ENCODE data around the gene GRB7. TPM values are rescaled to one million over a fixed set of nuclear protein-coding genes. Genes with fewer than 3 reads are reported as not detected.

GRB7 gene
- polyA plus RNA-seq, 1 donor from 2014 or later: not detected

DNA sequence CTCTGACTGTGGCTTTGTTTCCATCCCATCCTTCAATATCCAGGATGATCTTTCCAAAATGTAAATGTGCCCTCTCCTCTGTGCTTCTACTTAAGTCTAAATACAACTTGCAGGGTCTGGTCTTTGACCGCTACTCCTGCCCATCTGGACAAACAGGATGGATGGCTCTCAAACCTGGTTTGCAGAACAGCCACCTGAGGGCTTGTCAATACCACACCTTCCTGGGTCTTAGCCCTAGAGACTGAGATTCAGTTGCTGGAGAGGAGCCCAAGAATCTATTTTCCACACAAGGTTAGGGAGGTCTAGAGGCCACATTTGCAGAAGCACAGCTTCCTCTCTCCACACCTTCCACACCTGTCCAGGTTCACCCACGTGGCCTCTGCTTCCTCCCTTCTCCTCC, 1.9 kb upstream of the GRB7 start:
- Mint-ChIP-seq H3K36me3 (peaks cover 4% of the 10 kb centered on the region), H3K4me3 (peak overlapping the region in 2 of 4 donors; percentile 25 to 43), H3K27me3 (peaks cover 16% of the 10 kb centered on the region), H3K27ac (peak overlapping the region in 2 of 3 donors; percentile 56 to 84), H3K4me1 (peaks cover 5 to 16% (median 9%) of the 10 kb centered on the region in 3 donors), H3K9me3 (no peaks in the 10 kb centered on the region)

GRCh38 chr17:39736319-39737165, 1.2 kb upstream of the GRB7 start:
- Mint-ChIP-seq H3K9me3 (no peaks in the 10 kb centered on the region), H3K36me3 (peaks cover 4% of the 10 kb centered on the region), H3K27ac (peak overlapping the region in 1 of 3 donors; percentile 84), H3K4me1 (peaks cover 5 to 16% (median 11%) of the 10 kb centered on the region in 3 donors), H3K4me3 (peak overlapping the region in 2 of 4 donors; percentile 25 to 43), H3K27me3 (peaks cover 16% of the 10 kb centered on the region)

DNA sequence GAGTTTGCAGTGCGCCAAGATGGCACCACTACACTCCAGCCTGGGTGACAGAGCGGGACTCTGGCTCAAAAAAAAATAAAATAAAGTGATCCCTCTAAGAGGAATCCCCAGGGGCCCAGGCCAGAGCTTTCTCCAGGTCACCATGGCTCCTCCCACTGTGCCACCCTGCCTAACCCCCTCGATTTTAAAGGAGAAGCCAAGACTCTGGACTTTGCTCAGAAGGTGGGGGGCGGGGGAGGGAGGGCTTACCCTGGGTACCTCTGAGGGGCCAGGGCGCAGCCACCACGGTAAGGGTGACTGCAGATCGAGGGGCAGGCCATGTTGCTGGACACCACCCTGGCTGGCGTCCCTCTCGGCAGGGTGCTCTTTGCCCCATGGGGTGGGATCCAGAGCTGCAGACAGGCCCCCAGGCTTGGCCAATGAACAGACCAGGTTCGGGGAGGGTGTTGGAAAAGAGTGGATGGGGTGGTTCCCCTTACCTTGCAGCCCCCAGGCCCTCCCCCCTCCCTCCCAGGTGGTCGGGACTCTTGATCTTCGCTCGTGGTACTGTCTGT, 455 bp upstream of the GRB7 start:
- peaks cover 16% of the 10 kb centered on the region for H3K27me3 Mint-ChIP-seq
- H3K27ac Mint-ChIP-seq: no peak overlapping the region
- H3K36me3 Mint-ChIP-seq: peaks cover 4% of the 10 kb centered on the region
- H3K9me3 Mint-ChIP-seq: no peaks in the 10 kb centered on the region
- H3K4me3 Mint-ChIP-seq: peak overlapping the region in 1 of 4 donors; percentile 47
- H3K4me1 Mint-ChIP-seq: peaks cover 5 to 16% (median 11%) of the 10 kb centered on the region in 3 donors

- Mint-ChIP-seq H3K36me3 (peaks cover 4% of the 10 kb centered on the region), H3K27me3 (peaks cover 16% of the 10 kb centered on the region), H3K4me3 (peak overlapping the region; percentile 52 to 90 (median 74)), H3K4me1 (peaks cover 5 to 16% (median 11%) of the 10 kb centered on the region in 3 donors), H3K9me3 (no peaks in the 10 kb centered on the region), H3K27ac (no peak overlapping the region)
Observed at GRCh38 chr17:39738568-39738901, 797 bp downstream of the GRB7 start.

GRCh38 chr17:39738983-39739884, 1.5 kb downstream of the GRB7 start:
- Mint-ChIP-seq H3K4me3 (peak overlapping the region; percentile 16 to 90 (median 74)), H3K27ac (no peak overlapping the region), H3K36me3 (peaks cover 4% of the 10 kb centered on the region), H3K4me1 (peaks cover 5 to 16% (median 11%) of the 10 kb centered on the region in 3 donors), H3K27me3 (peaks cover 16% of the 10 kb centered on the region), H3K9me3 (no peaks in the 10 kb centered on the region)

DNA sequence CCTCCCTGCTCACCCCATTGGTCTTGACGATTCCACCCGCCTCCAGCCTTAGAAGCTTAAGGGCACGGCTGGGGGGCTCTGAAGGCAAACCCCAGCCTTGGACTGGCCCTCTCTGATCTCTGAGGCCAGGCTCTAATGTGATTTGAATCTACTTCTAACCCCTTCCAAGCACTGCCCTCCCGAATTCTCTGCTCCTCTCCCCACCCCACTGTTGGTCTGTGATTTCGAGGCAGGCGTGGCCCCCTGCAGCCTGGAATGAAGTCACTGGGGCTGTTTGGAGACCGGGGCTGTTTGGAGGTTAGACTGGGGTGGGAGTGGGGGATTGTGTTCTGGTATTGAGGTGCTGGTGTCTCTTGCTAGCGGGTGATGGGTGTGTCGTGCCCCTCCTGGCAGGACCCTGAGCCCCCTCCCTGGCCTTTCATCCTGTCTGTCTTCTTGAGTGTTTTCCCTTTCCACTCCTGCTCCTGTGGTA, 2.2 kb downstream of the GRB7 start:
- H3K27me3 Mint-ChIP-seq: peaks cover 16% of the 10 kb centered on the region
- H3K9me3 Mint-ChIP-seq: no peaks in the 10 kb centered on the region
- H3K27ac Mint-ChIP-seq: peak overlapping the region in 1 of 3 donors; percentile 10
- peaks cover 5 to 16% (median 11%) of the 10 kb centered on the region in 3 donors for H3K4me1 Mint-ChIP-seq
- H3K36me3 Mint-ChIP-seq: peaks cover 4% of the 10 kb centered on the region
- peak overlapping the region in 2 of 4 donors; percentile 60 to 81 for H3K4me3 Mint-ChIP-seq

GRCh38 chr17:39740357-39741111, 2.8 kb downstream of the GRB7 start:
- no peaks in the 10 kb centered on the region for H3K9me3 Mint-ChIP-seq
- peaks cover 5 to 16% (median 11%) of the 10 kb centered on the region in 3 donors for H3K4me1 Mint-ChIP-seq
- no peak overlapping the region for H3K27ac Mint-ChIP-seq
- peaks cover 4% of the 10 kb centered on the region for H3K36me3 Mint-ChIP-seq
- H3K27me3 Mint-ChIP-seq: peaks cover 16% of the 10 kb centered on the region
- peak overlapping the region in 1 of 4 donors; percentile 81 for H3K4me3 Mint-ChIP-seq

DNA sequence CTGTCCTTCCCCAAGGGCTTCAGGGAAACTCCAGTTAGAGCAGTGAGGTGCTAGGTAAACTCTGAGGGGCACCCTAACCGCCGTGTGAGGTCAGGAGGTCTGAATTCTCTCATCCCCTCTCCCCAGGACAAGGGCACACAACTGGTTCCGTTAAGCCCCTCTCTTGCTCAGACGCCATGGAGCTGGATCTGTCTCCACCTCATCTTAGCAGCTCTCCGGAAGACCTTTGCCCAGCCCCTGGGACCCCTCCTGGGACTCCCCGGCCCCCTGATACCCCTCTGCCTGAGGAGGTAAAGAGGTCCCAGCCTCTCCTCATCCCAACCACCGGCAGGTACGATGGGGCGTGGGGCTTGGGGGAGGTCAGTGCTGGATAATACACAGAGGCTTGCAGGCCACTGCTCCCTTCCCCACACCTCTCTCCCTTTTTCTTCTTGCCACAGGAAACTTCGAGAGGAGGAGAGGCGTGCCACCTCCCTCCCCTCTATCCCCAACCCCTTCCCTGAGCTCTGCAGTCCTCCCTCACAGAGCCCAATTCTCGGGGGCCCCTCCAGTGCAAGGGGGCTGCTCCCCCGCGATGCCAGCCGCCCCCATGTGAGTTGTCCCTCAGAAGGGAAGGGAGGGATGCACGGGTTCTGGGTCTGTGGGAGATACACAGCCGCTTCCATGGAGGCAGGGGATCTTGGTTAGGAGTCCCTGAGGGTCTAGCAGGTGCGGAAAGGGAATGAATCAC, 4.6 kb downstream of the GRB7 start:
- peaks cover 0 to 11% (median 10%) of the 10 kb centered on the region in 3 donors for H3K4me1 Mint-ChIP-seq
- H3K27ac Mint-ChIP-seq: no peak overlapping the region

DNA sequence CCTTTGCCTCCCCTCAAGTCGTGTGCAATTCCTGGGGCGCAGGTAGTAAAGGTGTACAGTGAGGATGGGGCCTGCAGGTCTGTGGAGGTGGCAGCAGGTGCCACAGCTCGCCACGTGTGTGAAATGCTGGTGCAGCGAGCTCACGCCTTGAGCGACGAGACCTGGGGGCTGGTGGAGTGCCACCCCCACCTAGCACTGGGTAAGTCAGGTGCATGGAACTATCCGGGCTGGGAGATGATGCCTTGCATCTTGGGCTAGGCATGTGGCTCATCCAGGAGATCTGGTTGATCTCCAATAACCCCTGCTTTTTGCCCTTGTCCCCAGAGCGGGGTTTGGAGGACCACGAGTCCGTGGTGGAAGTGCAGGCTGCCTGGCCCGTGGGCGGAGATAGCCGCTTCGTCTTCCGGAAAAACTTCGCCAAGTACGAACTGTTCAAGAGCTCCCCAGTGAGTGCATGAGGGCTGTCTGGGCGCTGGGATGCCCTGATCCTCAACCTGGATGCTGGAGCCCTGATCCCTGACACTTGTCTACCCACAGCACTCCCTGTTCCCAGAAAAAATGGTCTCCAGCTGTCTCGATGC, 5.2 kb downstream of the GRB7 start:
- no peak overlapping the region for H3K4me3 Mint-ChIP-seq
- H3K27me3 Mint-ChIP-seq: peaks cover 16% of the 10 kb centered on the region
- H3K4me1 Mint-ChIP-seq: peaks cover 0 to 11% (median 10%) of the 10 kb centered on the region in 3 donors
- no peak overlapping the region for H3K27ac Mint-ChIP-seq
- peaks cover 2% of the 10 kb centered on the region for H3K36me3 Mint-ChIP-seq
- H3K9me3 Mint-ChIP-seq: no peaks in the 10 kb centered on the region

More for the DNA sequence above, 4.6 kb downstream of the GRB7 start:
- no peaks in the 10 kb centered on the region for H3K9me3 Mint-ChIP-seq
- peaks cover 2% of the 10 kb centered on the region for H3K36me3 Mint-ChIP-seq
- H3K4me3 Mint-ChIP-seq: no peak overlapping the region
- peaks cover 16% of the 10 kb centered on the region for H3K27me3 Mint-ChIP-seq

GRCh38 chr17:39744075-39744835, 6.5 kb downstream of the GRB7 start:
- H3K36me3 Mint-ChIP-seq: no peaks in the 10 kb centered on the region
- peak overlapping the region in 1 of 3 donors; percentile 31 for H3K27ac Mint-ChIP-seq

GRCh38 chr17:39744836-39745215, 7.1 kb downstream of the GRB7 start:
- H3K4me1 Mint-ChIP-seq: peaks cover 5 to 6% (median 5%) of the 10 kb centered on the region in 3 donors
- peaks cover 5% of the 10 kb centered on the region for H3K27me3 Mint-ChIP-seq
- H3K4me3 Mint-ChIP-seq: no peak overlapping the region
- no peaks in the 10 kb centered on the region for H3K36me3 Mint-ChIP-seq
- no peaks in the 10 kb centered on the region for H3K9me3 Mint-ChIP-seq
- H3K27ac Mint-ChIP-seq: no peak overlapping the region

More at GRCh38 chr17:39744075-39744835, 6.5 kb downstream of the GRB7 start:
- H3K9me3 Mint-ChIP-seq: no peaks in the 10 kb centered on the region
- peaks cover 9% of the 10 kb centered on the region for H3K27me3 Mint-ChIP-seq
- peaks cover 5 to 7% (median 6%) of the 10 kb centered on the region in 3 donors for H3K4me1 Mint-ChIP-seq
- peak overlapping the region in 1 of 4 donors; percentile 5 for H3K4me3 Mint-ChIP-seq

DNA sequence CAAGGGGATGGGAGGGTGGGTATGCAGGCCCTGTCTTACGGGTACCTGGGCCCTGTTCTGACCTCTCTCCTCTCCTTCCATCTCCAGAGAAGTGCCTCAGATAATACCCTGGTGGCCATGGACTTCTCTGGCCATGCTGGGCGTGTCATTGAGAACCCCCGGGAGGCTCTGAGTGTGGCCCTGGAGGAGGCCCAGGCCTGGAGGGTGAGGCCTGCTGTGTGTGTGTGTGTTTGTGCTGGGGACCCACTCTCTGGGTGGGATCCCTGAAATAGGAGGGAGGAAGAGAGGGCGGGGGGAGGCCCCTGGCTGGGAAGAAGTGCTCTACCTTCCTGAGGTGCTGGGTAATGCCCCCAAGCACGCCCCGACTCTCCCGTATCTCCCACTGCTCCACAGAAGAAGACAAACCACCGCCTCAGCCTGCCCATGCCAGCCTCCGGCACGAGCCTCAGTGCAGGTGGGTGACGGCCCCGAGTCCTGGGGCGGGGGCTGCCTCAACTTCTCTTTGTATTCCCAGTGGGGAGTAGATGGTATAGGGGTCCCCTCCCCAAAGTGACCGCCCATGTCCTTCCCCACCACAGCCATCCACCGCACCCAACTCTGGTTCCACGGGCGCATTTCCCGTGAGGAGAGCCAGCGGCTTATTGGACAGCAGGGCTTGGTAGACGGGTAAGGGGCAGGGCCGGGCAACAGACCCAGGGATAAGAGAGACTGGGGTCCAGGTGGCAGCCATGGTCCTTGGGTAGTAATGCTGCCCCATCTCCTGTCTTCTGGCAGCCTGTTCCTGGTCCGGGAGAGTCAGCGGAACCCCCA, 7.8 kb downstream of the GRB7 start:
- no peak overlapping the region for H3K27ac Mint-ChIP-seq

More for the DNA sequence above, 7.8 kb downstream of the GRB7 start:
- no peaks in the 10 kb centered on the region for H3K9me3 Mint-ChIP-seq
- H3K36me3 Mint-ChIP-seq: no peaks in the 10 kb centered on the region
- peaks cover 0 to 6% (median 3%) of the 10 kb centered on the region in 3 donors for H3K4me1 Mint-ChIP-seq
- H3K4me3 Mint-ChIP-seq: no peak overlapping the region
- no peaks in the 10 kb centered on the region for H3K27me3 Mint-ChIP-seq
